GM21528 (cell line): ENCODE measurements around the gene GP1BA.
"Not testable (repeated sequence)": the region's sequence is repeated elsewhere in the genome, so short reads cannot be mapped to it uniquely, and the experiment has no call there.

Source experiments
- ATAC-seq: cut with Tn5 transposase; IDR thresholded peaks from one replicate; pipeline ENCODE4 v1.9.1; 2021; ENCODE audit warnings: mild to moderate bottlenecking, moderate library complexity; ENCODE audit not compliant: unreplicated experiment, low FRiP score

GP1BA gene

DNA sequence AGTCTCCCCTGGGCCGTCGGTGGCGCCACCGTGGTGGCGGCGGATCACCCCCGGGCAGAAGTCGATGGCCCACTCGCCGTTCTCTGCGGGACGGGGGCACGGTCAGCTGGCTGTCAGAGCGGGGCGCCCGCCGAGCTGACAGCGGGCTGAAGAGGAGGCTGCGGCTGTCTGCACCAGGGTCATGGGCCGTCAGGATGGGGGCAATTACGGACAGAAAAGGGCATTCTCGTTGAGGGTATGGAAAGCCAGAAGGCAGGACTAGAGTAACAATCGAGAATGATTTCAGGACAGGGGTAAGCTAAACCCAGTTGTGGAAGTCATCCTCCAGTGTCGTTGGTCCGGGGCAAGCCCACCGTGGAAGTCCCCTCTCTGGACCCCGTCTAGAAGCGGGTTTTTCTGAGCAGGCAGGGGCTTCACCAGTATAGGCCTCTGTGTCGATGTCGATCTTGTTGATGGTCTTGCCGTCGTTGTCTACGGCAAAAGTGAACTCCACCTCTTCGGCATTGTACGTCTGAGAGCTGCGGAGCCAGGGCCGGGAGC lies 30.9 kb upstream of the GP1BA start:
- no peak for ATAC-seq

DNA sequence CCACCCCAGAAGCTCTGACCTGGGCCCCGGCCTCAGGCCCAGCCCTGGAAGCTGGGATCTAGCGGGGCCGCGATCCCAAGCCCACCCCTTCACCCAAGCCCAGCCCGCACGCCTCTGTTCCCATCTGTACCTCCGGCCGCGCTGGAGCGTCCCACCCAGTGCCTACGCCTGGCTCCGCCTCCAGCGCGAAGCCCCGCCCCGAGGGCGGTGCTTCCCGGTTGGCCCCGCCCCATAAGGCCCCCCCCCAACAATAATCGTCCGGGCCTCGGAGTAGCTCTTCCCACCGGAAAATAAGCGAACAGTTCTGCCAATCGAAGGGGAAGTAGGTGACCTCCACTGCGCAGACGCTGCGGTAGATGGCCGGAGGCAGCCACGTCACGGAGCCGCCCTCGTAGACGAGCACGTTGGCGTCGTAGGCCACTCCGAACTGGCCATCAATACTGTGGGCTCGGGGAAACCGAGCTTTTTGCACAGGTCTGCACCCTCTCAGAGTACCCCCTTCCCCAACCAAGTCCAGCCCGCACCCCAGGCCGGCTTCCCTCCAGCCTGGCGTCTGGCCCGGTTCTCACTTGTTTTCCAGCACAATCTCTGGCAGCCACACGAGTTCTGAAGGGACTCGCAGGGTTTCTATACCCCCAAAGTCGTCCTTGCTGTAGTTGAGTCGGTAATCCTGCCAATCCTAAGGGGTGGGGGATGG lies 30.3 kb upstream of the GP1BA start:
- ATAC-seq, result no peak

- ATAC-seq, result no peak
These were observed 29.5 kb upstream of the GP1BA start for GRCh38 chr17:4902540-4902939.

GRCh38 chr17:4903051-4903818 lies 28.8 kb upstream of the GP1BA start, which contains the start of gene CHRNE:
Gene CHRNE (minus strand): TSS chr17:4903098. CDS start chr17:4903063, 35 bp downstream.
- ATAC-seq, result no peak

DNA sequence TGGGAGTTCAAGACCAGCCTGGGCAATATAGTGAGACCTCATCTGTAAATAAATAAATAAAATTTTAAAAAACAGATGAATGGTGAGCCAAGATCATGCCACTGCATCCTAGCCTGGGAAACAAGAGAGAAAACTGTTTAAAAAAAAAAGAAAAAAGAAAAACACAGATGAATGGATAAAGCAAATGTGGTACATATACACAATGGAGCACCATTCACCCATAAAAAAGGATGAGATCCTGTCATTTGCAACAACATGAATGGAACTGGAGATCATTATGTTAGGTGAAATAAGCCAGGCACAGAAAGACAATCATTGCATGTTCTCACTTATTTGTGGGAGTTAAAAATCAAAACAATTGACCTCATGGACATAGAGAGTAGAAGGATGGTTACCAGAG lies 25.4 kb upstream of the GP1BA start:
- not testable (repeated sequence) for ATAC-seq

GRCh38 chr17:4908301-4908700 lies 23.8 kb upstream of the GP1BA start:
- no peak for ATAC-seq

GRCh38 chr17:4908711-4909496 lies 23.2 kb upstream of the GP1BA start:
- ATAC-seq, result no peak

GRCh38 chr17:4913994-4914393 lies 18.1 kb upstream of the GP1BA start:
- no peak for ATAC-seq

DNA sequence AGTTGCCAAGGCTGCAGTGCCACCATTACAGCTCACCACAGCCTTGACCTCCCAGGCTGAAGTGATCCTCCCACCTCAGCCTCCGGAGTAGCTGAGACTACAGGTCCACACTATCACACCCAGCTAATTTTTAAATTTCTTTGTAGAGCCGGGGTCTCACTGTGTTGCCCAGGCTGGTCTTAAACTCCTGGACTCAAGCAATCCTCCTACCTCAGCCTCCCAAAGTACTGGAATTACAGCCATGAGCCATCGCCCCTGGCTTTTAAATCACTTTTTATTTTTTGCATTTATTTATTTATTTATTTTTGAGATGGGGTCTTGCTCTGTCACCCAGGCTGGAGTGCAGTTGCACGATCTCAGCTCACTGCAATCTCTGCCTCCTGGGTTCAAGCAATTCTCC lies 17.5 kb upstream of the GP1BA start:
- ATAC-seq, result not testable (repeated sequence)

DNA sequence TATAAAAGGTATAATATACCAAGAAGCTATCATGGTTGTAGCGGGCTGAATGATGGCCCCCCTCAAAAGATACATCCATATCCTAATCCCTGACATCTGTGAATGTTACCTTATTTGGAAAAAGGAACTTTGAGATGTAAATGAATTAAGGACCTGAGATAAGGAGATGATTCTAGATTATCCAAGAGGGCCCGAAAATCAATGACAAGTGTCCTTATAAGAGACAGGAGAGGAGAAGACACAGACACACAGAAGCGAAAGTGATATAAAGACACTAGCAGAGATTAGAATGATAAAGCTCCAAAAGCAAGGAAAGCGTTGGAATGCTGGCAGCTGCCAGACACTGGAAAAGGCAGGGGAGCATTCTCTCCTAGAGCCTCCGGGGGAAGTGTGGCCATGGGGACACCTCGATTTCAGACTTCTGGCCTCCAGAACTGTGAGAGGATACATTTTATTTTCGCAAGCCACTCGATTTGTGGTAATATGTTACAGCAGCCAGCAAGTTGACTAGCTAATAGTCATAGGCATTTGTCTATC lies 12.5 kb upstream of the GP1BA start:
- no peak for ATAC-seq

- no peak for ATAC-seq
These were observed 11.6 kb upstream of the GP1BA start for GRCh38 chr17:4920351-4921048.

GRCh38 chr17:4921320-4921719 lies 10.8 kb upstream of the GP1BA start:
- no peak for ATAC-seq

DNA sequence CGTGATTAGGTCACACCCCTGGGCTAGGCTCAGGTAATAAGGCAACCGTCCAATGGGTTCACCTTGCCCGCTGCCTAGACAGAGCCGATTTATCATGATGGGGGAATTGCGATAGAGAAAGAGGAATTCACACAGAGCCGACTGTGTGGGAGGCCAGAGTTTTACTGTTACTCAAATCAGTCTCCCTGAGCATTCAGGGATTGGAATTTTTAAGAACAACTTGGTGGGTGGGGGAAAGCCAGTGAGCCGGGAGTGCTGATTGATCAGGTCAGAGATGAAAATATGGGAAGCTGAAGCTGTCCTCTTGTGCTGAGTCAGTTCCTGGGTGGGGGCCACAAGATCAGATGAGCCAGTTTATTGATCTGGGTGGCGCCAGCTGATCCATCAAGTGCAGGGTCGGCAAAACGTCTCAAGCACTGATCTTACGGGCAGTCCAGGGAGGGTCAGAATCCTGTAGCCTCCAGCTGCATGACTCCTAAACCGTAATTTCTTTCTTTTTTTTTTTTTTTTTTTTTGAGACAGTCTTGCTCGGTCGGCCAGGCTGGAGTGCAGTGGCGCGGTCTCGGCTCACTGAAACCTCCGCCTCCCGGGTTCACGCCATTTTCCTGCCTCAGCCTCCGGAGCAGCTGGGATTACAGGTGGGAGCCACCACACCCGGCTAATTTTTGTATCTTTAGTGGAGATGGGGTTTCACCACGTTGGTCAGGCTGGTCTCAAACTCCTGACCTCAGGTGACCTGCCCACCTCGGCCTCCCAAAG lies 5.3 kb upstream of the GP1BA start:
- ATAC-seq, result not testable (repeated sequence)

- no peak for ATAC-seq
These were observed 3.2 kb upstream of the GP1BA start for GRCh38 chr17:4928881-4929280.

DNA sequence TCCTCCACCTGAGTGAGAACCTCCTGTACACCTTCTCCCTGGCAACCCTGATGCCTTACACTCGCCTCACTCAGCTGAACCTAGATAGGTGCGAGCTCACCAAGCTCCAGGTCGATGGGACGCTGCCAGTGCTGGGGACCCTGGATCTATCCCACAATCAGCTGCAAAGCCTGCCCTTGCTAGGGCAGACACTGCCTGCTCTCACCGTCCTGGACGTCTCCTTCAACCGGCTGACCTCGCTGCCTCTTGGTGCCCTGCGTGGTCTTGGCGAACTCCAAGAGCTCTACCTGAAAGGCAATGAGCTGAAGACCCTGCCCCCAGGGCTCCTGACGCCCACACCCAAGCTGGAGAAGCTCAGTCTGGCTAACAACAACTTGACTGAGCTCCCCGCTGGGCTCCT lies 679 bp downstream of the GP1BA start:
- ATAC-seq, result no peak

DNA sequence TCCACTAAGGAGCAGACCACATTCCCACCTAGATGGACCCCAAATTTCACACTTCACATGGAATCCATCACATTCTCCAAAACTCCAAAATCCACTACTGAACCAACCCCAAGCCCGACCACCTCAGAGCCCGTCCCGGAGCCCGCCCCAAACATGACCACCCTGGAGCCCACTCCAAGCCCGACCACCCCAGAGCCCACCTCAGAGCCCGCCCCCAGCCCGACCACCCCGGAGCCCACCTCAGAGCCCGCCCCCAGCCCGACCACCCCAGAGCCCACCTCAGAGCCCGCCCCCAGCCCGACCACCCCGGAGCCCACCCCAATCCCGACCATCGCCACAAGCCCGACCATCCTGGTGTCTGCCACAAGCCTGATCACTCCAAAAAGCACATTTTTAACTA lies 1.6 kb downstream of the GP1BA start:
- no peak for ATAC-seq

DNA sequence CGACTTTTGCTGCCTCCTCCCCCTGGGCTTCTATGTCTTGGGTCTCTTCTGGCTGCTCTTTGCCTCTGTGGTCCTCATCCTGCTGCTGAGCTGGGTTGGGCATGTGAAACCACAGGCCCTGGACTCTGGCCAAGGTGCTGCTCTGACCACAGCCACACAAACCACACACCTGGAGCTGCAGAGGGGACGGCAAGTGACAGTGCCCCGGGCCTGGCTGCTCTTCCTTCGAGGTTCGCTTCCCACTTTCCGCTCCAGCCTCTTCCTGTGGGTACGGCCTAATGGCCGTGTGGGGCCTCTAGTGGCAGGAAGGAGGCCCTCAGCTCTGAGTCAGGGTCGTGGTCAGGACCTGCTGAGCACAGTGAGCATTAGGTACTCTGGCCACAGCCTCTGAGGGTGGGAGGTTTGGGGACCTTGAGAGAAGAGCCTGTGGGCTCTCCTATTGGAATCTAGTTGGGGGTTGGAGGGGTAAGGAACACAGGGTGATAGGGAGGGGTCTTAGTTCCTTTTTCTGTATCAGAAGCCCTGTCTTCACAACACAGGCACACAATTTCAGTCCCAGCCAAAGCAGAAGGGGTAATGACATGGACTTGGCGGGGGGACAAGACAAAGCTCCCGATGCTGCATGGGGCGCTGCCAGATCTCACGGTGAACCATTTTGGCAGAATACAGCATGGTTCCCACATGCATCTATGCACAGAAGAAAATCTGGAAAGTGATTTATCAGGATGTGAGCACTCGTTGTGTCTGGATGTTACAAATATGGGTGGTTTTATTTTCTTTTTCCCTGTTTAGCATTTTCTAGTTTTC lies 2.3 kb downstream of the GP1BA start:
- ATAC-seq, result no peak

- ATAC-seq, result no peak
These were observed 3.6 kb downstream of the GP1BA start for GRCh38 chr17:4935650-4936049.

- no peak for ATAC-seq
These were observed 4.4 kb downstream of the GP1BA start for GRCh38 chr17:4936436-4936835.
